Measurements from ENCODE around the gene MMP1. TPM values are rescaled to one million over a fixed set of nuclear protein-coding genes. Genes with fewer than 3 reads are reported as not detected.

The MMP1 gene
- total RNA-seq = 0.57 TPM

GRCh38 chr11:102798012-102798746 is at the start of gene MMP1:
Gene MMP1, minus strand, starts transcription at chr11:102798160. Its CDS starts 68 bp downstream, at chr11:102798092.
- DNase-seq (ENCODE audit: low spot score) = no peak

GRCh38 chr11:102846292-102846691 is 48.3 kb upstream of the MMP1 start:
- no peak for DNase-seq (ENCODE audit: low spot score)

GRCh38 chr11:102843489-102843888 is 45.5 kb upstream of the MMP1 start, which contains the start of gene MMP3:
Gene MMP3, minus strand, starts transcription at chr11:102843609. Its CDS starts 63 bp downstream, at chr11:102843546.
- no peak for DNase-seq (ENCODE audit: low spot score)

GRCh38 chr11:102842930-102843329 is 45.0 kb upstream of the MMP1 start:
- DNase-seq (ENCODE audit: low spot score) = no peak

- DNase-seq (ENCODE audit: low spot score) = no peak
These were observed 42.1 kb upstream of the MMP1 start for GRCh38 chr11:102840018-102840417.

GRCh38 chr11:102837646-102838045 is 39.7 kb upstream of the MMP1 start:
- no peak for DNase-seq (ENCODE audit: low spot score)

GRCh38 chr11:102837156-102837555 is 39.2 kb upstream of the MMP1 start:
- DNase-seq (ENCODE audit: low spot score) = no peak

GRCh38 chr11:102836290-102836875 is 38.4 kb upstream of the MMP1 start:
- no peak for DNase-seq (ENCODE audit: low spot score)

GRCh38 chr11:102833731-102834130 is 35.8 kb upstream of the MMP1 start:
- DNase-seq (ENCODE audit: low spot score) = no peak

- DNase-seq (ENCODE audit: low spot score) = no peak
These were observed 34.7 kb upstream of the MMP1 start for GRCh38 chr11:102832612-102833011.

- DNase-seq (ENCODE audit: low spot score) = no peak
These were observed 33.8 kb upstream of the MMP1 start for GRCh38 chr11:102831489-102832440.

GRCh38 chr11:102831128-102831488 is 33.1 kb upstream of the MMP1 start:
- no peak for DNase-seq (ENCODE audit: low spot score)

GRCh38 chr11:102830001-102830727 is 32.2 kb upstream of the MMP1 start:
- DNase-seq (ENCODE audit: low spot score) = no peak

- no peak for DNase-seq (ENCODE audit: low spot score)
These were observed 31.5 kb upstream of the MMP1 start for GRCh38 chr11:102829316-102830000.

- no peak for DNase-seq (ENCODE audit: low spot score)
These were observed 26.6 kb upstream of the MMP1 start for GRCh38 chr11:102824556-102824955.

GRCh38 chr11:102819491-102819890 is 21.5 kb upstream of the MMP1 start:
- DNase-seq (ENCODE audit: low spot score) = no peak

GRCh38 chr11:102813484-102813883 is 15.5 kb upstream of the MMP1 start:
- no peak for DNase-seq (ENCODE audit: low spot score)

GRCh38 chr11:102812188-102812587 is 14.2 kb upstream of the MMP1 start:
- no peak for DNase-seq (ENCODE audit: low spot score)

- no peak for DNase-seq (ENCODE audit: low spot score)
These were observed 13.1 kb upstream of the MMP1 start for GRCh38 chr11:102810950-102811660.

GRCh38 chr11:102809971-102810370 is 12.0 kb upstream of the MMP1 start:
- no peak for DNase-seq (ENCODE audit: low spot score)
